Mesenchymal stem cell (in vitro differentiated cells and primary cell): Measurements from ENCODE around the gene CACNA1I.
A peak's percentile ranks its signal among the peaks of the same experiment; 100 is the strongest.

Experiments
- DNase-seq: peaks from one replicate; pipeline ENCODE4 v3.0.0-alpha.2; 2013
- H2AFZ ChIP-seq: one replicate; pipeline ENCODE4 v1.6.1; 2013; ENCODE audit warnings: low read depth, mild to moderate bottlenecking, control low read depth, inconsistent platforms, low read length, moderate library complexity
- H2AK5ac ChIP-seq: 2 replicates; pipeline ENCODE4 v1.6.1; 2013; ENCODE audit warnings: low read length, moderate library complexity, mild to moderate bottlenecking, inconsistent platforms; ENCODE audit not compliant: severe bottlenecking
- H2BK120ac ChIP-seq: one replicate; pipeline ENCODE4 v1.6.1; 2013; ENCODE audit warnings: low read depth, mild to moderate bottlenecking, inconsistent platforms, low read length, moderate library complexity
- H2BK12ac ChIP-seq, 2 experiments: one replicate each; pipeline ENCODE4 v1.6.1; 2013; ENCODE audit warnings: inconsistent platforms in 2 of 2, low read length in 2 of 2, mild to moderate bottlenecking in 2 of 2, moderate library complexity in 2 of 2, control low read depth in 1 of 2
- H2BK15ac ChIP-seq: one replicate; pipeline ENCODE4 v1.6.1; 2013; ENCODE audit warnings: mild to moderate bottlenecking, low read depth, inconsistent platforms; ENCODE audit not compliant: poor library complexity, severe bottlenecking
- H2BK5ac ChIP-seq: 2 replicates; pipeline ENCODE4 v1.6.1; 2013; ENCODE audit warnings: low read depth, mild to moderate bottlenecking, low read length, control low read depth, inconsistent platforms; ENCODE audit not compliant: poor library complexity, severe bottlenecking
- H3K14ac ChIP-seq, 2 experiments: one replicate each; pipeline ENCODE4 v1.6.1; 2013; ENCODE audit warnings: inconsistent platforms in 2 of 2, low read length in 2 of 2, control low read depth in 1 of 2, mild to moderate bottlenecking in 1 of 2, moderate library complexity in 1 of 2
- H3K18ac ChIP-seq, 2 experiments: one replicate each; pipeline ENCODE4 v1.6.1; 2013; ENCODE audit warnings: inconsistent platforms in 2 of 2, low read length in 2 of 2, control low read depth in 1 of 2, low read depth in 1 of 2, mild to moderate bottlenecking in 1 of 2
- H3K23ac ChIP-seq, 2 experiments: one replicate each; pipeline ENCODE4 v1.6.1; 2013; ENCODE audit warnings: inconsistent platforms in 2 of 2, low read length in 2 of 2, mild to moderate bottlenecking in 2 of 2, moderate library complexity in 2 of 2, control low read depth in 1 of 2
- H3K27ac ChIP-seq: 2 replicates; pipeline ENCODE4 v1.5.1; 2013; ENCODE audit warnings: mild to moderate bottlenecking, moderate library complexity, low read length, control low read depth, inconsistent platforms; ENCODE audit not compliant: poor library complexity, severe bottlenecking
- H3K27me3 ChIP-seq, 2 experiments: 2 replicates each; pipeline versions ENCODE4 v1.6.1 to v1.7.0; 2013; ENCODE audit warnings: low read length in 2 of 2, mild to moderate bottlenecking in 2 of 2, moderate library complexity in 2 of 2, control low read depth in 1 of 2, inconsistent platforms in 1 of 2; ENCODE audit not compliant: control insufficient read depth in 1 of 2, insufficient read depth in 1 of 2
- H3K36me3 ChIP-seq, 2 experiments: 2 replicates each; pipeline versions ENCODE4 v1.6.1 to v1.7.0; 2013; ENCODE audit warnings: low read length in 2 of 2, control low read depth in 1 of 2, inconsistent platforms in 1 of 2, low read depth in 1 of 2, mild to moderate bottlenecking in 1 of 2; ENCODE audit not compliant: insufficient read depth in 2 of 2, control insufficient read depth in 1 of 2
- H3K4ac ChIP-seq, 2 experiments: one replicate each; pipeline ENCODE4 v1.6.1; 2013; ENCODE audit warnings: inconsistent platforms in 2 of 2, low read length in 2 of 2, mild to moderate bottlenecking in 2 of 2, moderate library complexity in 2 of 2, control low read depth in 1 of 2, low read depth in 1 of 2
- H3K4me1 ChIP-seq: 2 replicates; pipeline ENCODE4 v1.6.1; 2013; ENCODE audit warnings: low read depth, low read length, control low read depth; ENCODE audit not compliant: control insufficient read depth, insufficient read depth
- H3K4me2 ChIP-seq: 2 replicates; pipeline ENCODE4 v1.6.1; 2013; ENCODE audit warnings: low read length, mild to moderate bottlenecking, inconsistent platforms; ENCODE audit not compliant: poor library complexity, severe bottlenecking
- H3K4me3 ChIP-seq, 2 experiments: 2 replicates each; pipeline versions ENCODE4 v1.5.1 to v1.7.0; 2013; ENCODE audit warnings: low read length in 2 of 2, mild to moderate bottlenecking in 2 of 2, control low read depth in 1 of 2, low read depth in 1 of 2; ENCODE audit not compliant: insufficient read depth in 1 of 2
- H3K79me1 ChIP-seq: replicated peaks from 2 replicates; pipeline ENCODE4 v1.6.1; 2013; ENCODE audit warnings: mild to moderate bottlenecking, control low read depth, low read length, inconsistent platforms; ENCODE audit not compliant: poor library complexity, severe bottlenecking
- H3K9ac ChIP-seq: 2 replicates; pipeline ENCODE4 v1.7.0; 2013; ENCODE audit warnings: mild to moderate bottlenecking, low read length, moderate library complexity
- H3K9me3 ChIP-seq: 2 replicates; pipeline ENCODE4 v1.7.0; 2013; ENCODE audit warnings: mild to moderate bottlenecking, low read length; ENCODE audit not compliant: control insufficient read depth
- H4K8ac ChIP-seq: one replicate; pipeline ENCODE4 v1.6.1; 2013; ENCODE audit warnings: inconsistent platforms, mild to moderate bottlenecking, low read length, moderate library complexity
- H4K91ac ChIP-seq: one replicate; pipeline ENCODE4 v1.6.1; 2013; ENCODE audit warnings: mild to moderate bottlenecking, low read length, inconsistent platforms
- WGBS: methylation state at CpG from one replicate; pipeline ENCODE4 v1.1.7; 2013; ENCODE audit warnings: mixed read lengths; 5-methylcytosine and 5-hydroxymethylcytosine counted together

Gene CACNA1I

GRCh38 chr22:39524089-39524752 lies 46.3 kb upstream of the CACNA1I start:
- Histone ChIP-seq H2AK5ac (no peak overlapping the region), H3K27ac (peak overlapping the region; percentile 36), H3K9ac (peak overlapping the region; percentile 4), H2BK120ac (no peak overlapping the region), H3K36me3 (peaks cover 57 to 60% of the 10 kb centered on the region in 2 experiments), H3K4me2 (peak overlapping the region; percentile 40), H3K27me3 (no peaks in the 10 kb centered on the region), H3K23ac (no peak overlapping the region), H2BK15ac (no peak overlapping the region), H3K14ac (no peak overlapping the region), H4K8ac (no peak overlapping the region), H2AFZ (no peak overlapping the region), H3K79me1 (peaks cover 6% of the 10 kb centered on the region), H2BK12ac (no peak overlapping the region), H3K9me3 (no peaks in the 10 kb centered on the region), H3K4ac (no peak overlapping the region), H3K18ac (peak overlapping the region in 1 of 2 experiments; percentile 13), H2BK5ac (no peak overlapping the region), H3K4me3 (no peak overlapping the region), H3K4me1 (peaks cover 43% of the 10 kb centered on the region), H4K91ac (no peak overlapping the region)
- WGBS, result 90% methylated on average over 13 of the region's 13 CpGs
- DNase-seq, result peak; percentile 22

GRCh38 chr22:39524753-39525657 lies 45.5 kb upstream of the CACNA1I start:
- 87% methylated on average over 8 of the region's 10 CpGs for WGBS

GRCh38 chr22:39525658-39525975 lies 44.9 kb upstream of the CACNA1I start:
- H4K8ac ChIP-seq, result peak overlapping the region; percentile 20
- peak; percentile 3 for DNase-seq
- no peak overlapping the region for H2AFZ ChIP-seq
- H2AK5ac ChIP-seq, result no peak overlapping the region
- peaks cover 47% of the 10 kb centered on the region for H3K4me1 ChIP-seq
- peaks cover 69 to 70% of the 10 kb centered on the region in 2 experiments for H3K36me3 ChIP-seq
- H3K27me3 ChIP-seq, result no peaks in the 10 kb centered on the region
- no peak overlapping the region for H3K14ac ChIP-seq
- H3K9me3 ChIP-seq, result no peaks in the 10 kb centered on the region
- H3K4me2 ChIP-seq, result no peak overlapping the region
- peaks cover 13% of the 10 kb centered on the region for H3K79me1 ChIP-seq
- no peak overlapping the region for H2BK5ac ChIP-seq
- no peak overlapping the region for H2BK12ac ChIP-seq
- no peak overlapping the region for H2BK15ac ChIP-seq
- H3K27ac ChIP-seq, result no peak overlapping the region
- H3K18ac ChIP-seq, result no peak overlapping the region
- no peak overlapping the region for H2BK120ac ChIP-seq
- H3K4me3 ChIP-seq, result no peak overlapping the region
- no peak overlapping the region for H3K23ac ChIP-seq
- no peak overlapping the region for H3K4ac ChIP-seq
- H4K91ac ChIP-seq, result no peak overlapping the region
- no peak overlapping the region for H3K9ac ChIP-seq
- 85% methylated on average over 4 of the region's 4 CpGs for WGBS

More at GRCh38 chr22:39524753-39525657, 45.5 kb upstream of the CACNA1I start:
- DNase-seq, result peak; percentile 19
- Histone ChIP-seq H3K4ac (no peak overlapping the region), H3K27me3 (no peaks in the 10 kb centered on the region), H3K4me3 (no peak overlapping the region), H2BK120ac (no peak overlapping the region), H3K9me3 (no peaks in the 10 kb centered on the region), H3K36me3 (peaks cover 65 to 67% of the 10 kb centered on the region in 2 experiments), H3K79me1 (peaks cover 12% of the 10 kb centered on the region), H3K4me2 (no peak overlapping the region), H3K9ac (peak overlapping the region; percentile 9), H3K4me1 (peaks cover 47% of the 10 kb centered on the region), H3K23ac (peak overlapping the region in 1 of 2 experiments; percentile 47), H3K18ac (peak overlapping the region in 1 of 2 experiments; percentile 13), H3K27ac (peak overlapping the region; percentile 31), H2BK12ac (no peak overlapping the region), H2AK5ac (no peak overlapping the region), H4K91ac (no peak overlapping the region), H3K14ac (no peak overlapping the region), H2AFZ (no peak overlapping the region), H4K8ac (no peak overlapping the region), H2BK5ac (no peak overlapping the region), H2BK15ac (peak overlapping the region; percentile 61)

- H4K91ac ChIP-seq, result no peak overlapping the region
- WGBS, result 79% methylated on average over 4 of the region's 4 CpGs
- no peak overlapping the region for H2BK5ac ChIP-seq
Measured at GRCh38 chr22:39526736-39527171, 43.8 kb upstream of the CACNA1I start.

More at GRCh38 chr22:39526736-39527171, 43.8 kb upstream of the CACNA1I start:
- Histone ChIP-seq H2AFZ (no peak overlapping the region), H3K79me1 (peaks cover 18% of the 10 kb centered on the region), H4K8ac (no peak overlapping the region), H3K27ac (peak overlapping the region; percentile 8), H2BK15ac (no peak overlapping the region), H3K27me3 (no peaks in the 10 kb centered on the region), H2AK5ac (no peak overlapping the region), H3K4me1 (peaks cover 53% of the 10 kb centered on the region), H3K18ac (no peak overlapping the region), H3K4me2 (no peak overlapping the region), H3K36me3 (peaks cover 68 to 72% of the 10 kb centered on the region in 2 experiments), H3K4me3 (no peak overlapping the region), H3K9me3 (no peaks in the 10 kb centered on the region), H3K14ac (no peak overlapping the region), H2BK12ac (no peak overlapping the region), H3K9ac (no peak overlapping the region), H3K23ac (no peak overlapping the region), H2BK120ac (no peak overlapping the region), H3K4ac (no peak overlapping the region)
- DNase-seq, result peak; percentile 20
